HG03457 (cell line): ENCODE data around the gene ALG12.
"Not testable (repeated sequence)": the region's sequence is repeated elsewhere in the genome, so short reads cannot be mapped to it uniquely, and the experiment has no call there.

Experiments
- ATAC-seq: cut with Tn5 transposase; IDR thresholded peaks from one replicate; pipeline ENCODE4 v1.9.1; 2021; ENCODE audit warnings: moderate number of reproducible peaks; ENCODE audit not compliant: unreplicated experiment

The ALG12 gene

GRCh38 chr22:49871482-49871881, 46.8 kb downstream of the ALG12 start:
- ATAC-seq = no peak

DNA sequence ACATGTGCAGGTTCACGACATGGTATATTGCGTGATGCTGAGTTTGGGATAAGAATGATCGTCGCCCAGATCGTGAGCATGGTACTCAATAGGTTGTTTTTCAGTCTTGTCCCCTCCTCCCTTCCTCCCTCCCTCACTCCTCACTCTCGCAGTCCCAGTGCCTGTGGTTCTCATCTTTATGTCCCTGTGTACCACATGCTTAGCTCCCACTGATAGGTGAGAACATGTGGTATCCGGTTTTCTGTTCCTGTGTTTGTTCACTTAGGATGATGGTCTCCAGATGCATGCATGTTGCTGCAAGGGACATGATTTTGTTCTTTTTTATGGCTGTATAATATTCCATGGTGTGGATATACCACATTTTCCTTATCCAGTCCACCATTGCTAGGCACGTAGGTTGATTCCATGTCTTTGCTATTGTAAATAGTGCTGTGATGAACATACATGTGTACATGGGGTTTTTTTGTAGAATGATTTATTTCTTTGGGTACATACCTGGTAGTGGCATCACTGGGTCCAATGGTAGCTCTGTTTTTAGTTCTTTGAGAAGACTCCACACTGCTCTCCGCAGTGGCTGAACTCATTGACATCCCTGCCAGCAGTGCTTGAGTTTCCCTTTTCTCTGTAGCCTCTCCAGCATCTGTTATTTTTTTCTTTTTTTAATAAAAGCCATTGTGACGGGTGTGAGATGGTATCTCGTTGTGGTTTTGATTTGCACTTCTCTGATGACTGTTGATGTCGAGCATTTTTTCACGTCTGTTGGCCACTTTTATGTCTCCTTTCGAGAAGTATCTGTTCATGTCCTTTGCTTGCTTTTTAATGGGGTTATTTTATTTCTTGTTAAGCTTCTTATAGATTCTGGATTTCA, 48.2 kb downstream of the ALG12 start:
- no peak for ATAC-seq

- no peak for ATAC-seq
These were observed 49.0 kb downstream of the ALG12 start for GRCh38 chr22:49869086-49869830.

DNA sequence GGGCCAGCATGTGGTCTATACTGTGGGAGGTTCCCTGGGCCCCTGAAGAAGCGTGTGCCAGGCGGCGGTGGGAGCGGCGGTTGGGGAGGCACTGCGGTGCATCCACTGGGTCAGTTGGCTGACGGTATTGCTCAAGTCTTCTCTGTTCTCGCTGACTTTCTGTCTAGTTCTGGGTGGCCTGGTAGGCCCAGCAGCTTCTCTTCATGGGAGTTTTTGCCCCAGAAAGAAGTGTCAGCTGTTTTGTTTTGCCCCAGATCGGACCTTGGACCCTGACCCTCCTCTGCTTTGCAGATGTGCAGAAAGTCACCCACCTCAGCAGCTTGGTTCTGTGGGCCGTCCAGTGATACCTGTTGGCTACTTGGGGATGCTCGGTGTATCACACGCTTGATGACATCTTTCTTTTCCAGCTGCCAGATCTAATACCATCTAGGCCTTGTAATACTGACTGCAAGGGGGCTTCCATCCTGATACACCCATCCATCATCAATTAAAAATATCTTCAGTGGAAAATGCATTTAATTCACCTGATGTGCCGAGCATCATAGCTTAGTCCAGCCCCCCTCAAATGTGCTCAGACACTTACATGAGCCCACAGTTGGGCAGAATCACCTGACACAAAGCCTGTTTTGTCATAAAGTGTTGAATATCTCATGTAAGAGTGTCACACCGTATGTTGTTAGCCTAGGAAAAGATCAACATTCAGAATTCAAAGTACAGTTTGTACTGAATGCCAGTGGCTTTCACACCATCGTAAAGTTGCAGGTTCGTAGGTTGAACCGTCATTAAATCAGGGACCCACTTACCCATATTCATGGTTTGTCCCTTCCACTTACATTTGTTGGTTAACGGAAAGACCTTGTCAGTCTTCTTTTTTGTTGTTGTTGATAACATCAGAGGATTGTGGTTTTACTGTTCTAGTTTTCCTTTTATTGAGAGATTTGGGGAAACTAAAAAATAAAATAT, 50.7 kb downstream of the ALG12 start:
- ATAC-seq = no peak

GRCh38 chr22:49866646-49867045, 51.6 kb downstream of the ALG12 start:
- ATAC-seq = no peak

DNA sequence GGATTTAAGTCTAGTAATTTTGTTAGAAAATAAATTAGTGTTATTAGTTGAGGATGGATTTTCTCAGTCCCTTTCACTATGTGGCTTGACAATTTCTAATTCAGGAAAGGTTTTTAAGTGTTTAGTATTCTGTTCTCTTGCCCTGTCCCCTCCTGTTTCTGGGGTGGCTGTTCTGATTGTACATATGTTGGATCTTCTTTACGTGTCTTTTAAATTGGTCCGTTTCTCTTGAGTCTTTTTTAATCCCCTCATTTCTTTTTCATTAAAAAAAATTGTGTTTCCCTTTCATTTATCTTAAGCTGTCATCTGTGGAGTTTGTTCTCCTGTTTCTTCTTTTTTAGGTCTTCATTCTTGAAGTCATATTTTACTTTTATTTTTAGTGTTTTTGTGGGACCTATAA, 52.1 kb downstream of the ALG12 start:
- no peak for ATAC-seq

DNA sequence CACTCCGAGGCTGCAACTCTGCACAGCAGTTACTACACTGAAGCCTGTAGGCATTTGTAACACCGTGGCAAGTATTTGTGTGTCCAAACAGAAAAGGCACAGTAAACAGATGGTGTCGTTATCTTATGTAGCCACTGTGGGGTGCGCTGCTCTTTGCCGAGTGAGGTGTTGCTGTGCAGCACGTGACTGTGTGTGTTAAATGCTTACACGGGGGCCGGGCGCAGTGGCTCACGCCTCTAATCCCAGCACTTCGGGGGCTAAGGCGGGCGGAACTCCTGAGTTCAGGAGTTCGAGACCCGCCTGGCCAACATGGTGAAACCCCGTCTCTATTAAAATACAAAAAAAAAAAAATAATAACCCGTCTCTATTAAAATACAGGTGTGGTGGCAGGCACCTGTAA, 53.1 kb downstream of the ALG12 start:
- ATAC-seq = no peak

DNA sequence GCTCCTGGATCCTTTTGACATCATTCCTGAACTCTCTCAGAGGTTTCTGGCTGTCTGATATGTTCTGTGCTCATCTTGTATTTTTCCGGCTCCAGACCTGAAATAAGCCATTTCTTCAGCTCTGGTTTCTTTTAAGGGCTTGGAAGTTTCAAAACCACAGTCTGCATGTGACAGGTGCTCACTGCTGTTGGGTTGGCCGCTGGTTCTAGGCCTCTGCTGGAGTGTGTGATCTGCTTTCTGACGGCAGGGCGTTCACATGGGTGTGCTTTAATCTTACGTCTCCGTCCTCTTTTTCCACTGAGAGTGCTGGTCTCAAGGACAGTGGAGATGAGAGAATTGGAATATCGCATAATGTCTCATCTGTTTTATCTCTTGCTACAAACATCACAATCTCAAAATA, 54.3 kb downstream of the ALG12 start:
- ATAC-seq = no peak

GRCh38 chr22:49862496-49862776, 55.8 kb downstream of the ALG12 start:
- no peak for ATAC-seq

DNA sequence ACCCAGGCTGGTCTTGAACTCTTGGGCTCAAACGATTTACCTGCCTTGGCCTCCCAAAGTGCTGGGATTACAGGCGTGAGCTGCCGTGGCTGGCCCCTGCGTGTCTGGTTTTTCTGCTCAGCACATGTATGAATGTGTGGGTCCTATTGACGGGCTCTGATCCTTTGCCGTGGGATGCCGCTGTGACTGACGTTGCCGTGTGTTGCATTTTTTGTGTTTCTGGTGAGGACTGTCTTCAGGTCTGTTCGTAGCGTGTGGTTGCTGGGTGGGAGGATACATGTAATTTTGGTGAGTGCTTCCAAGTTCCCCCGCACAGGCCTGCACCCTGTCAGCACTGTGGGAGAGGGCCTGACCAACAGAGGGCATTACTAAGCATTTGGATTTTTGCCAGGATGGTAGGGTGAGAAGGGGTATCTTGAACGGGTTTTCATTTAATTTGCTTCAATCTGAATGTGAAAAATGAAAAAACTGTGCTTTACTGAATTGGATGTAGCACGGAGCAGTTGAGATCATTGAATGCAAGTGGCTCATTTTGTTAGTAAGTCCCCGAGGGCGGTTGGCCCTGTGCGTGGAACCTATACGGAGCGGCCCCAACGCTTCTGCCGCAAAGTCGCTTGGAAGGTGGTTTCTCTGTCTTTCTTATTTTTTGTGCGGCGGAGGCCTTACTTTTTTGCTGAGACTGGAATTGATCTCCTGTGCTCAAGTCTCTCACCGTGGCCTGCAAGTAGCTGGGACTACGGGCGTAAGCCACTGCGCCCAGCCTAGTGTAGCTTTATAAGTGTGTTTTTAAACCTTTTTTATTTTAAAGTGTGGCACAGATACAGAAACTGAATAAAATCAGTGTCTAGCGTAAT, 56.4 kb downstream of the ALG12 start:
- ATAC-seq = no peak

DNA sequence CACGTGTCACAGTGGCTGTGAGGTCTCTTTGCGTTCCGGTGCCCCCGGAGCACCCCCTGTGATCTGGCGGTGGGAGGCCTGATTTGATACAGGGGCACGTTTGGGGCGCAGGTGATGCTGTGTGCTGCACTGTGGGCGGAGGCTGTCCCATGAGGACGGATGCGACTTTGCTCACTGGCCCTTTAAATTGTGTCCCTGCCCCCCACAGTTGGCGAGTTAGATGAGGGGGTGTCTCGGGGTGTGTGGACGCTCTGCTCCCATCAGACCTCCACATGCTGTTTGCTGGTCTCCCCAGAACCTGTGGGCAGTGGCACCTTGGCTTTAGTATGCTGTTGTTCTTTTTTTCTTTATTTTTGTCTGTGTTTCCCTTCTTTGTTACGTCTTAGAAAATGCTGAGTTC, 59.4 kb downstream of the ALG12 start:
- ATAC-seq = no peak

- no peak for ATAC-seq
These were observed 61.2 kb downstream of the ALG12 start for GRCh38 chr22:49856766-49857618.

DNA sequence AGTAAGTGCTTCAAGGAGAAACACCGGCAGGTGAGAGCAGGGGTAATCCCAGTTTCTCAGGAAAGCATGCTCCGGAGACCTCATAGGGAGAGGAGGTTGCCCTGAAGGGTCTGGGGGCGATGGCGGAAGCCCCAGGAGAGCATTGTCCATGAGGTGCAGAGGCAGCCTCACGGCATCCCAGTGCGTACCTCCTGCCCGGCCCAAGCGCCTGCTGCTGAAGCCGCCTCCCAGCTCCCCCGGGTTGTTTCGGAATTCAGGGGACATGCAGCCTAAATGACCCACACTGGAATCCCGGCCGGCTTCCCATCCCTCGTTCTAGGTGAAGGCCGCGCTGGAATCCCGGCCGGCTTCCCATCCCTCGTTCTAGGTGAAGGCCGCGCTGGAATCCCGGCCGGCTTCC, 61.9 kb downstream of the ALG12 start:
- no peak for ATAC-seq

DNA sequence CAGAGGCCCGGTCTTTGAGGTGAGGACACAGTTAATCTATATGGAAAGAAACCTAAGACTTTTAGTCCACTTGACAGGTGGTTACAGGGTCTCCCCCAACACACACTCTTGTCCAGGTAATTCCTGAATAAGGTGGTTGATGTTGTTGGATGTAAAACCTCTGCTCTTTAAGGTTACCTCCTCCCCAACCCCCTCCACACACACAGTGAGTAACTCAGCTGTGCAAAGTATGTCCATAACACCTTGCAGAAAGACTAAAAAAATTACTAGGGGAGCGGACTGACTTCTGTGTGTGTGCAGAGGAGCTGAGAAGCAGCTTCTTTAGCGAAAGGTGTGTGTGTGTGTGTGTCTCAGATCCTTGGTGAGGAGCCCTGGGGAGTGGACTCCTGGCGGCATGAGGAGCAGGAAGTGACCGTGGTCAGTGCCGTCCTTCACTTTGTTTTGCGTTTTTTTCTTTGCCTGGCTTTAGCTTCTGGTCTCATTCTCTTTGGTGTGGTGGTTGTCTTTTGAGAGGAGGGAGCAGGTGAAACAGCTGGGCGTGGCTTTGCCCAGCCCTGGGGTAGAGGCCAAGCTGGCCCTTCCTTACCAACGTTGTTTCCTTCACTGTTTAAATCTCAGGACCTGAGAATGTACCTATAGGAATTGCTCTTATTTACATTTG, 62.9 kb downstream of the ALG12 start:
- ATAC-seq = no peak

GRCh38 chr22:49853981-49854831, 64.0 kb downstream of the ALG12 start:
- peak; percentile 12 for ATAC-seq

GRCh38 chr22:49852898-49853894, 65.0 kb downstream of the ALG12 start, which contains the start of gene ZBED4:
TSS of gene ZBED4 (plus strand) at chr22:49853844. CDS start at chr22:49883663, 29,819 bp downstream.
- ATAC-seq = peak; percentile 62

GRCh38 chr22:49852568-49852897, 65.7 kb downstream of the ALG12 start:
- ATAC-seq = not testable (repeated sequence)
